Measurements from ENCODE around the gene KRTAP13-2. TPM values are rescaled to one million over a fixed set of nuclear protein-coding genes. Genes with fewer than 3 reads are reported as not detected.

The KRTAP13-2 gene
- total RNA-seq, 1 experiment from 2014 or later, result not detected

DNA sequence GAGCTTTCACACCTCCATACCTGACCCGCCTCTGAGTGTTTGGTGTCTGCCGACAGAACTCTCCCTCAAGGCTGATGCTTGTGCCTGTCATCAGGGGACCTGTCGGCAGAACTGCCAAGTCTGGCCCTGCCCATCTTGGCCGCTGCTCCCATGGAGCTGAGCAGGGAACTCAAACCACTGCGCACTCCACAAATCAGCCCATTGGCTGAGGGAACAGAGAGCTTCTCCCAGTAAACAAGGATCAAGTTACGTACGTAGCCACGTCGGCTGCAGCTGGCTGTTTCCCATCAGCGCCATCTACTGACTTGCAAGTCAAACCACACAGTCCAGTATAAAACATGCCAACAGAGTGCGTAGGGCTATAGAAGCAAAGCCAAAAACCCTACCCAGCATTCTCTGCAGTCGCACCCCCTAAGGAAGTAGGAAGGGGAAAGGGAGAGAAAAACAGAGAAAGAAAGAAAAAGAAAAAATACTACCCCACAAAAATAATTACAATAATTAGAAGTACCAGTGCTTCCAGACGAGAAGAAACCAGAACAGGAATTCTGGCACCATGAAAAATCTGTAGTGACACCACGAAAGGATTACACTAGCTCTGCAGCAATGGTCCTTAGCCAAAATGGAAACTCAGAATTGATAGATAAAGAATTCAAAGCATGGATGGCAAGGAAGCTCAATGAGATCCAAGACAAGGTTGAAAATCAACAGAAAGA lies 36.9 kb upstream of the KRTAP13-2 start (continued):
- TF ChIP-seq JUN (CRISPR knock-in tag; IDR thresholded peaks at IDR 0.05) (no peak), ZBTB21 (CRISPR knock-in tag; IDR thresholded peaks at IDR 0.05; ENCODE audit: borderline replicate concordance) (no peak), ETV6 (CRISPR knock-in tag; IDR thresholded peaks at IDR 0.05) (0 out of 2 replicates have a peak, but pooled peaks have one; percentile 54), MYBL2 (CRISPR knock-in tag; IDR thresholded peaks at IDR 0.05) (no peak), NR3C1 (CRISPR knock-in tag; conservative IDR thresholded peaks at IDR 0.05; ENCODE audit: low read depth) (no peak), ZNF416 (CRISPR knock-in tag; IDR thresholded peaks at IDR 0.05) (no peak)
- TF ChIP-seq, protein P1, sequence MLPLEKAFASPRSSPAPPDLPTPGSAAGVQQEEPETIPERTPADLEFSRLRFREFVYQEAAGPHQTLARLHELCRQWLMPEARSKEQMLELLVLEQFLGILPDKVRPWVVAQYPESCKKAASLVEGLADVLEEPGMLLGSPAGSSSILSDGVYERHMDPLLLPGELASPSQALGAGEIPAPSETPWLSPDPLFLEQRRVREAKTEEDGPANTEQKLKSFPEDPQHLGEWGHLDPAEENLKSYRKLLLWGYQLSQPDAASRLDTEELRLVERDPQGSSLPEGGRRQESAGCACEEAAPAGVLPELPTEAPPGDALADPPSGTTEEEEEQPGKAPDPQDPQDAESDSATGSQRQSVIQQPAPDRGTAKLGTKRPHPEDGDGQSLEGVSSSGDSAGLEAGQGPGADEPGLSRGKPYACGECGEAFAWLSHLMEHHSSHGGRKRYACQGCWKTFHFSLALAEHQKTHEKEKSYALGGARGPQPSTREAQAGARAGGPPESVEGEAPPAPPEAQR (CRISPR knock-in tag; IDR thresholded peaks at IDR 0.05), result no peak
- TF ChIP-seq, protein P2, sequence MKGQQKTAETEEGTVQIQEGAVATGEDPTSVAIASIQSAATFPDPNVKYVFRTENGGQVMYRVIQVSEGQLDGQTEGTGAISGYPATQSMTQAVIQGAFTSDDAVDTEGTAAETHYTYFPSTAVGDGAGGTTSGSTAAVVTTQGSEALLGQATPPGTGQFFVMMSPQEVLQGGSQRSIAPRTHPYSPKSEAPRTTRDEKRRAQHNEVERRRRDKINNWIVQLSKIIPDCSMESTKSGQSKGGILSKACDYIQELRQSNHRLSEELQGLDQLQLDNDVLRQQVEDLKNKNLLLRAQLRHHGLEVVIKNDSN (CRISPR knock-in tag; IDR thresholded peaks at IDR 0.05), result no peak
- TF ChIP-seq, protein P3, sequence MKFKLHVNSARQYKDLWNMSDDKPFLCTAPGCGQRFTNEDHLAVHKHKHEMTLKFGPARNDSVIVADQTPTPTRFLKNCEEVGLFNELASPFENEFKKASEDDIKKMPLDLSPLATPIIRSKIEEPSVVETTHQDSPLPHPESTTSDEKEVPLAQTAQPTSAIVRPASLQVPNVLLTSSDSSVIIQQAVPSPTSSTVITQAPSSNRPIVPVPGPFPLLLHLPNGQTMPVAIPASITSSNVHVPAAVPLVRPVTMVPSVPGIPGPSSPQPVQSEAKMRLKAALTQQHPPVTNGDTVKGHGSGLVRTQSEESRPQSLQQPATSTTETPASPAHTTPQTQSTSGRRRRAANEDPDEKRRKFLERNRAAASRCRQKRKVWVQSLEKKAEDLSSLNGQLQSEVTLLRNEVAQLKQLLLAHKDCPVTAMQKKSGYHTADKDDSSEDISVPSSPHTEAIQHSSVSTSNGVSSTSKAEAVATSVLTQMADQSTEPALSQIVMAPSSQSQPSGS (CRISPR knock-in tag; IDR thresholded peaks at IDR 0.05; ENCODE audit: borderline replicate concordance, low read depth), result no peak
- TF ChIP-seq, protein P4, sequence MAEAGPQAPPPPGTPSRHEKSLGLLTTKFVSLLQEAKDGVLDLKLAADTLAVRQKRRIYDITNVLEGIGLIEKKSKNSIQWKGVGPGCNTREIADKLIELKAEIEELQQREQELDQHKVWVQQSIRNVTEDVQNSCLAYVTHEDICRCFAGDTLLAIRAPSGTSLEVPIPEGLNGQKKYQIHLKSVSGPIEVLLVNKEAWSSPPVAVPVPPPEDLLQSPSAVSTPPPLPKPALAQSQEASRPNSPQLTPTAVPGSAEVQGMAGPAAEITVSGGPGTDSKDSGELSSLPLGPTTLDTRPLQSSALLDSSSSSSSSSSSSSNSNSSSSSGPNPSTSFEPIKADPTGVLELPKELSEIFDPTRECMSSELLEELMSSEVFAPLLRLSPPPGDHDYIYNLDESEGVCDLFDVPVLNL (CRISPR knock-in tag; IDR thresholded peaks at IDR 0.05; ENCODE audit: borderline replicate concordance, low read depth), result no peak
- TF ChIP-seq, protein P5, sequence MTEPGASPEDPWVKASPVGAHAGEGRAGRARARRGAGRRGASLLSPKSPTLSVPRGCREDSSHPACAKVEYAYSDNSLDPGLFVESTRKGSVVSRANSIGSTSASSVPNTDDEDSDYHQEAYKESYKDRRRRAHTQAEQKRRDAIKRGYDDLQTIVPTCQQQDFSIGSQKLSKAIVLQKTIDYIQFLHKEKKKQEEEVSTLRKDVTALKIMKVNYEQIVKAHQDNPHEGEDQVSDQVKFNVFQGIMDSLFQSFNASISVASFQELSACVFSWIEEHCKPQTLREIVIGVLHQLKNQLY (CRISPR knock-in tag; IDR thresholded peaks at IDR 0.05), result no peak
- TF ChIP-seq, protein P6, sequence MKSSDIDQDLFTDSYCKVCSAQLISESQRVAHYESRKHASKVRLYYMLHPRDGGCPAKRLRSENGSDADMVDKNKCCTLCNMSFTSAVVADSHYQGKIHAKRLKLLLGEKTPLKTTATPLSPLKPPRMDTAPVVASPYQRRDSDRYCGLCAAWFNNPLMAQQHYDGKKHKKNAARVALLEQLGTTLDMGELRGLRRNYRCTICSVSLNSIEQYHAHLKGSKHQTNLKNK (CRISPR knock-in tag; IDR thresholded peaks at IDR 0.05), result no peak

DNA sequence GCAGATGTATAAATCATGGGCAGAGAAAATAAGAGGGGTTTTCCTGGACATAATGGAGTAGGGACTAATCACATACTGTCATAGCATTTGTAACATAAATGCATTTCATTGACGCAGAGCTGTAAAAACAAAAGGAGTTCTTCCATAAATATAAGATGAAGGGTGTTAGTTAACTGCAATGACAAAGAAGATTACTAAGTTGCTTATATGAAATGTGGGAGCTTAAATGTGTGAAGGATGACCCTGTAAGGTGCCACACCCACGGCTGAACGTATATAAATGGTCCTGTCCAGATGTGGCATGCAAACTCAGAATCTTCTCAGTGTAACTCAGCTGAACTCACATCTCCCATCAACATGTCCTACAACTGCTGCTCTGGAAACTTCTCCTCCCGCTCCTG lies 23.7 kb upstream of the KRTAP13-2 start, which contains the start of gene KRTAP13-1:
Gene KRTAP13-1 (plus strand): TSS at position 301 of the 400 bp plus-strand sequence. CDS start 56 bp downstream, at position 357.
- POLR2A ChIA-PET, result no interaction called here
- H3K9me3 Mint-ChIP-seq, result peaks cover 6% of the 10 kb centered on the region
- DNase-seq (ENCODE audit: low spot score), result no peak
- H3K4me3 Mint-ChIP-seq, result no peak within 1 kb of the TSS
- CTCF ChIA-PET, result interaction anchor here (2.5 kb wide), 1 partner anchor 13 kb away, joined by 7 read pairs; no protein-coding TSS in a partner anchor
- H3K27me3 Mint-ChIP-seq (ENCODE audit: low read depth), result no peaks in the 10 kb centered on the region
- ATAC-seq, result no peak
- no peak within 1 kb of the TSS for H3K27ac Mint-ChIP-seq
- no peaks in the 10 kb centered on the region for H3K4me1 Mint-ChIP-seq
- no peaks in the 10 kb centered on the region for H3K36me3 Mint-ChIP-seq
- TF ChIP-seq, protein P1 (CRISPR knock-in tag; IDR thresholded peaks at IDR 0.05), result no peak
- TF ChIP-seq ETV6 (CRISPR knock-in tag; IDR thresholded peaks at IDR 0.05) (no peak), TEAD1 (CRISPR knock-in tag; IDR thresholded peaks at IDR 0.05) (no peak), ZNF219 (CRISPR knock-in tag; IDR thresholded peaks at IDR 0.05; ENCODE audit: borderline replicate concordance) (no peak), NR2C2 (CRISPR knock-in tag; IDR thresholded peaks at IDR 0.05) (no peak), SOX15 (CRISPR knock-in tag; IDR thresholded peaks at IDR 0.05) (no peak), NR1H2 (CRISPR knock-in tag; IDR thresholded peaks at IDR 0.05) (no peak), TP53 (CRISPR knock-in tag; IDR thresholded peaks at IDR 0.05) (no peak), ESRRA (CRISPR knock-in tag; IDR thresholded peaks at IDR 0.05; ENCODE audit: borderline replicate concordance) (no peak), GRHL2 (CRISPR knock-in tag; IDR thresholded peaks at IDR 0.05; ENCODE audit: insufficient replicate concordance, severe bottlenecking) (no peak), ZNF138 (CRISPR knock-in tag; conservative IDR thresholded peaks at IDR 0.05) (no peak)
- TF ChIP-seq, protein P7, sequence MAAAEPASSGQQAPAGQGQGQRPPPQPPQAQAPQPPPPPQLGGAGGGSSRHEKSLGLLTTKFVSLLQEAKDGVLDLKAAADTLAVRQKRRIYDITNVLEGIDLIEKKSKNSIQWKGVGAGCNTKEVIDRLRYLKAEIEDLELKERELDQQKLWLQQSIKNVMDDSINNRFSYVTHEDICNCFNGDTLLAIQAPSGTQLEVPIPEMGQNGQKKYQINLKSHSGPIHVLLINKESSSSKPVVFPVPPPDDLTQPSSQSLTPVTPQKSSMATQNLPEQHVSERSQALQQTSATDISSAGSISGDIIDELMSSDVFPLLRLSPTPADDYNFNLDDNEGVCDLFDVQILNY (CRISPR knock-in tag; IDR thresholded peaks at IDR 0.05), result no peak
- TF ChIP-seq, protein P8, sequence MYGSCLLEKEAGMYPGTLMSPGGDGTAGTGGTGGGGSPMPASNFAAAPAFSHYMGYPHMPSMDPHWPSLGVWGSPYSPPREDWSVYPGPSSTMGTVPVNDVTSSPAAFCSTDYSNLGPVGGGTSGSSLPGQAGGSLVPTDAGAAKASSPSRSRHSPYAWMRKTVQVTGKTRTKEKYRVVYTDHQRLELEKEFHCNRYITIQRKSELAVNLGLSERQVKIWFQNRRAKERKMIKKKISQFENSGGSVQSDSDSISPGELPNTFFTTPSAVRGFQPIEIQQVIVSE (CRISPR knock-in tag; IDR thresholded peaks at IDR 0.05; ENCODE audit: borderline replicate concordance), result no peak
- TF ChIP-seq, protein P9, sequence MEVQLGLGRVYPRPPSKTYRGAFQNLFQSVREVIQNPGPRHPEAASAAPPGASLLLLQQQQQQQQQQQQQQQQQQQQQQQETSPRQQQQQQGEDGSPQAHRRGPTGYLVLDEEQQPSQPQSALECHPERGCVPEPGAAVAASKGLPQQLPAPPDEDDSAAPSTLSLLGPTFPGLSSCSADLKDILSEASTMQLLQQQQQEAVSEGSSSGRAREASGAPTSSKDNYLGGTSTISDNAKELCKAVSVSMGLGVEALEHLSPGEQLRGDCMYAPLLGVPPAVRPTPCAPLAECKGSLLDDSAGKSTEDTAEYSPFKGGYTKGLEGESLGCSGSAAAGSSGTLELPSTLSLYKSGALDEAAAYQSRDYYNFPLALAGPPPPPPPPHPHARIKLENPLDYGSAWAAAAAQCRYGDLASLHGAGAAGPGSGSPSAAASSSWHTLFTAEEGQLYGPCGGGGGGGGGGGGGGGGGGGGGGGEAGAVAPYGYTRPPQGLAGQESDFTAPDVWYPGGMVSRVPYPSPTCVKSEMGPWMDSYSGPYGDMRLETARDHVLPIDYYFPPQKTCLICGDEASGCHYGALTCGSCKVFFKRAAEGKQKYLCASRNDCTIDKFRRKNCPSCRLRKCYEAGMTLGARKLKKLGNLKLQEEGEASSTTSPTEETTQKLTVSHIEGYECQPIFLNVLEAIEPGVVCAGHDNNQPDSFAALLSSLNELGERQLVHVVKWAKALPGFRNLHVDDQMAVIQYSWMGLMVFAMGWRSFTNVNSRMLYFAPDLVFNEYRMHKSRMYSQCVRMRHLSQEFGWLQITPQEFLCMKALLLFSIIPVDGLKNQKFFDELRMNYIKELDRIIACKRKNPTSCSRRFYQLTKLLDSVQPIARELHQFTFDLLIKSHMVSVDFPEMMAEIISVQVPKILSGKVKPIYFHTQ (CRISPR knock-in tag; IDR thresholded peaks at IDR 0.05), result no peak

All from WTC11 (cell line).